ENCODE measurements around the gene BASP1. TPM values are rescaled to one million over a fixed set of nuclear protein-coding genes. Genes with fewer than 3 reads are reported as not detected.

The BASP1 gene
- total RNA-seq, 2 experiments from 2014 or later, result 0.70 to 0.93 TPM

GRCh38 chr5:17221843-17222636 lies 4.6 kb downstream of the BASP1 start:
- no peak for DNase-seq
- Mint-ChIP-seq H3K4me1 (ENCODE audit: low read depth) (peaks cover 10% of the 10 kb centered on the region), H3K36me3 (ENCODE audit: low read depth) (no peaks in the 10 kb centered on the region), H3K4me3 (no peak overlapping the region), H3K9me3 (no peaks in the 10 kb centered on the region), H3K27me3 (peaks cover 54% of the 10 kb centered on the region), H3K27ac (no peak overlapping the region)
- Histone ChIP-seq H3K27ac (ENCODE audit: low read depth in 1 of 2, low read length in 2 of 2) (no peak overlapping the region), H3K4me1 (ENCODE audit: insufficient read depth, low read length) (peaks cover 15% of the 10 kb centered on the region), H3K27me3 (ENCODE audit: control insufficient read depth in 1 of 2, insufficient read depth in 2 of 2, low read length in 2 of 2) (peaks cover 15 to 28% of the 10 kb centered on the region in 2 experiments), H3K36me3 (ENCODE audit: insufficient read depth, low read length) (no peaks in the 10 kb centered on the region), H3K9me3 (ENCODE audit: control insufficient read depth in 1 of 2, insufficient read depth in 1 of 2, low read length in 2 of 2) (peaks cover 0 to 12% of the 10 kb centered on the region in 2 experiments), H3K4me3 (ENCODE audit: low read length) (no peak overlapping the region)
- ATAC-seq (ENCODE audit: poor library complexity), result no peak
- TF ChIP-seq CTCF (IDR thresholded peaks at IDR 0.05), result no peak
- POLR2A ChIA-PET, result no interaction called here
- intact Hi-C loops (cut with DNase I, micrococcal nuclease), result no loop called here
- CTCF ChIA-PET, result no interaction called here

- no peak for TF ChIP-seq CTCF (IDR thresholded peaks at IDR 0.05)
- H3K9me3 ChIP-seq (ENCODE audit: control insufficient read depth in 1 of 2, insufficient read depth in 1 of 2, low read length in 2 of 2), result peaks cover 0 to 11% of the 10 kb centered on the region in 2 experiments
- peaks cover 54% of the 10 kb centered on the region for H3K27me3 Mint-ChIP-seq
- no peak overlapping the region for H3K27ac ChIP-seq (ENCODE audit: low read depth in 1 of 2, low read length in 2 of 2)
- intact Hi-C loops (cut with DNase I, micrococcal nuclease), result no loop called here
- no peaks in the 10 kb centered on the region for H3K36me3 ChIP-seq (ENCODE audit: insufficient read depth, low read length)
- no peaks in the 10 kb centered on the region for H3K9me3 Mint-ChIP-seq
- no peak overlapping the region for H3K27ac Mint-ChIP-seq
- H3K36me3 Mint-ChIP-seq (ENCODE audit: low read depth), result no peaks in the 10 kb centered on the region
- no peak for DNase-seq
- peaks cover 15 to 28% of the 10 kb centered on the region in 2 experiments for H3K27me3 ChIP-seq (ENCODE audit: control insufficient read depth in 1 of 2, insufficient read depth in 2 of 2, low read length in 2 of 2)
- no peak for ATAC-seq (ENCODE audit: poor library complexity)
- ChIA-PET POLR2A (no interaction called here), CTCF (no interaction called here)
- H3K4me3 ChIP-seq (ENCODE audit: low read length), result no peak overlapping the region
- H3K4me1 ChIP-seq (ENCODE audit: insufficient read depth, low read length), result peaks cover 15% of the 10 kb centered on the region
- no peak overlapping the region for H3K4me3 Mint-ChIP-seq
- peaks cover 10% of the 10 kb centered on the region for H3K4me1 Mint-ChIP-seq (ENCODE audit: low read depth)
Observed at GRCh38 chr5:17222664-17223063, 5.2 kb downstream of the BASP1 start.

- H3K27ac ChIP-seq (ENCODE audit: low read depth in 1 of 2, low read length in 2 of 2), result no peak overlapping the region
Observed at GRCh38 chr5:17223367-17224185, 6.1 kb downstream of the BASP1 start.

More at GRCh38 chr5:17223367-17224185, 6.1 kb downstream of the BASP1 start:
- DNase-seq, result no peak
- intact Hi-C loops (cut with DNase I, micrococcal nuclease), result no loop called here
- ChIA-PET CTCF (no interaction called here), POLR2A (no interaction called here)
- H3K4me1 Mint-ChIP-seq (ENCODE audit: low read depth), result peaks cover 10% of the 10 kb centered on the region
- Histone ChIP-seq H3K4me1 (ENCODE audit: insufficient read depth, low read length) (peaks cover 6% of the 10 kb centered on the region), H3K4me3 (ENCODE audit: low read length) (no peak overlapping the region), H3K27me3 (ENCODE audit: control insufficient read depth in 1 of 2, insufficient read depth in 2 of 2, low read length in 2 of 2) (peaks cover 9 to 27% of the 10 kb centered on the region in 2 experiments), H3K36me3 (ENCODE audit: insufficient read depth, low read length) (no peaks in the 10 kb centered on the region), H3K9me3 (ENCODE audit: control insufficient read depth in 1 of 2, insufficient read depth in 1 of 2, low read length in 2 of 2) (peaks cover 0 to 6% of the 10 kb centered on the region in 2 experiments)
- no peaks in the 10 kb centered on the region for H3K36me3 Mint-ChIP-seq (ENCODE audit: low read depth)
- H3K4me3 Mint-ChIP-seq, result no peak overlapping the region
- no peak for TF ChIP-seq CTCF (IDR thresholded peaks at IDR 0.05)
- no peak for ATAC-seq (ENCODE audit: poor library complexity)
- H3K27me3 Mint-ChIP-seq, result peaks cover 58% of the 10 kb centered on the region
- H3K9me3 Mint-ChIP-seq, result no peaks in the 10 kb centered on the region
- no peak overlapping the region for H3K27ac Mint-ChIP-seq

Measured in CD4-positive, alpha-beta T cell (primary cell).